Ecto neural progenitor cell (in vitro differentiated cells): ENCODE measurements around the gene TMEM123.
A peak's percentile ranks its signal among the peaks of the same experiment; 100 is the strongest.

Experiments used
- DNase-seq: peaks from one replicate; pipeline ENCODE4 v3.0.0-alpha.2; 2018; ENCODE audit warnings: low spot score

TMEM123 gene

GRCh38 chr11:102471474-102471873 is 18.9 kb upstream of the TMEM123 start:
- no peak for DNase-seq

DNA sequence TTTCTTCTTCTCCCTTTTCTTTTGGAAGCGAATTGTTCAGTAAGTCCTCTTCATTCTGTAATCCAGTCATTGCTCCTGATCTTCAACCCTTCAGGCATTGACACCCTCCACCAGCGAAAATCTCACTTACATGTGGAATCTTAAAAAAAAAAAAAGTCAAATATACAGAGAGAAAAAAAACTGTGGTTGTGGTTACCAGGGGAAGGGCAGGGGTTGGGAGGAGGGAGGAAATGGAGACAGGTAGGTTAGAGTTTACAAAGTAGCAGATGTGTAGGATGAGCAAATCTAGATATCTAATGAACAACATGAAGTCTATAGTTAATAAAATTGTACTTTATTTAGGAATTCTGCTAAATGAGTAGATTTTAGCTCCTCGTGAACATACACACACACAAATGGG is 17.7 kb upstream of the TMEM123 start:
- no peak for DNase-seq

DNA sequence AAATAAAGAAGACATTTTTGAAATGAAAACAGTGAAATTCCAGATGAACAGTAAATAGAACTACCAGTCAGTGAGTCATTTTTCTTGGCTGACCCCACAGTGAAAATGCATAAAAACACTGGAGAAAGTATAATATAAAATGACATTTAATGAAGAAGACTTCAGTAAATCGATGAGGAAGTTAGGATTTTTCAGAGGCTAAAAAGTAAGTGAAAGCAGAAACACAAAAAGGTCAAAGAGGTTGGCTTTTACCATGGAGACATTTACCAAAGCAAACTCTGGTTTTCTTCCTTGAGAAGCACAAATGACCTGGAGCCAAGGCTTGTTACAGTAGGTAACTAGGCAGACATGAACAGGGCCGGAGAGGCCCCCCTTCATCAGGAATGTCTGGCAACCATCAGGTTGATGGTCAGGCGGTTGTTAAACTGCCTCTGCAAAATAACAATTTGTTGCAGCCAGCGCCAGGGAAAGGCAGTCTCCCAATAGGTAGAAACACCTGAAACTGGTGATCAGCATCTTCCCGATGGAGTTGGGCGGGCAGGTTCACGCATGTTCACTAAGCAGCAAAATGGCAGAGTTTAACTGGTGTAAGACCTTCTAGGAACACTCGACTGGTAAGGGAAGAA is 16.7 kb upstream of the TMEM123 start:
- no peak for DNase-seq

- DNase-seq = no peak
Measured at GRCh38 chr11:102468616-102469195, 16.1 kb upstream of the TMEM123 start.

DNA sequence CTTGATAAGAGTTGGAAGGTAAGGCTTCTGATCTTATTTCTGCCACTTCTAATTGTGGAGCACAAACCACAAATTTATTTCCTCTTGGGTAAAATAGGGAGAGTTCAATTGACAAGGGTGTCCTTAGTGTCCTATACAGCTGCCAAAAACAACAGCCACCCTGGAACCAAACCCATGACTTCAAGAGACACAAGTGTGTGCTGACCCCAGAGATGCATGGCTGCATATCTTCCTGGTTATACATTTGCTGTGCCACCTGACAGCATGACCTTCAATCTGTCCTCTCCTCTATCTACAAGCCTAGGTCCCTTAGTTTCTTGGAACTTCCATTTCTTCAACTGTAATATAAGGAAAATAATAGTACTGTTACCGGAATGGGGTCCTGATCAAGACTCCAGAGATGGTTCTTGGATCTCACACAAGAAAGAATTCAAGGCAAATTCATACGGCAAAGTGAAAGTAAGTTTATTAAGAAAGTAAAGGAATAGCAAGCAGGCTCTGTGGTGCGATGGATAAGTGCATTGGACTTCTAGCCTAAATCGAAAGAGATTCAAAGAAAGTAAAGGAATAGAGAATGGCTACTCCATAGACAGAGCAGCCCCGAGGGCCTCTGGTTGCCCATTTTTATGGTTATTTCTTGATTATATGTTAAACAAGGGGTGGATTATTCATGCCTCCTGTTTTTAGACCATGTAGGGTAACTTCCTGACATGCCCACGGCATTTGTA is 15.5 kb upstream of the TMEM123 start:
- DNase-seq = no peak

GRCh38 chr11:102467080-102467708 is 14.6 kb upstream of the TMEM123 start:
- DNase-seq = no peak

DNA sequence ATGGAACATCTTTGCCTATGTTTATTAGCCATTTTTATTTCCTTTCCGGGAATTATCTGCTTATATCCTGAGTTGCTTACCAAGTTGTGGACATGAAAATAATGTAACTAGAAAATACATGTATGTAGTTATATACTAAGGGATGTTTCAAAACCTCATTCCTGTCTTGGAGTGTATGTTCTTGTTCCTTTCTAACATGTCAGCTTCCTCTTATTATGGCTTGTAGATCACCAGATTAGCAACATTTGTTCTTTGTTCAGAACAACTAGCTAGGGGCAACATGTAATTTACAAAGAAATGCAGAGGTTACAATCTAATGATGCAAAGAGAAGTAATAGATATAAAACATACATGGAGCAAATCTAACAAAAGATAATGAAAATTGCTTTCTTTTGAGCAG is 13.1 kb upstream of the TMEM123 start:
- DNase-seq = no peak

DNA sequence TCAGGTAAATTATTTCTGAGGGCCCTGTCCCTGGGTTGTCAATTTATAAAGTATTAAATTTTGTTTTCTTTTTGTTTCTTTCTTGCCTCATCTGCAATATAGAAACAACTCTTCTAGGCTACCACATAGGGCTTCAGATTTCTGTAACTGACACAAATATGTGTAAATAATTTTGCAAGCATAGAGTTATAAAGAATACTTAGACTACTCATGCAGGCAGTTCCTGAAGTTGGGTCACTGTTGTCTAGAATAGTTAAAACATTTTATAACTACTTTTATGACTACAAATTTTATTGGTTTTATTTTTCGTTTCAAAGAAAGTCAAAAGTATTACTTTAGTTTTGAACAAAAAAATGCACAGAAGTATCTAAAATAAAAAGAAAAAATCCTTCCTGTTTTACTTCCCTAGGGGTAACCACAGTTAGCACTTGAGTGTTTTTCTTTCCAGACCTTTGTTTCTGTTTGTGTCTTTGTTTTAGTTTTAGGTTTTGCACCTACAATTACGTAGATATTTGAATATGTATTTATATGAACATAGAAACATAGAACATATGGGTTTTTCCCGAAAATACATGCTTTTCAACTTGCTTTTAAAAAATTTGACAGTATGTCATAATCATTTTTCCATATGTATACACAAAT is 12.4 kb upstream of the TMEM123 start:
- no peak for DNase-seq

DNA sequence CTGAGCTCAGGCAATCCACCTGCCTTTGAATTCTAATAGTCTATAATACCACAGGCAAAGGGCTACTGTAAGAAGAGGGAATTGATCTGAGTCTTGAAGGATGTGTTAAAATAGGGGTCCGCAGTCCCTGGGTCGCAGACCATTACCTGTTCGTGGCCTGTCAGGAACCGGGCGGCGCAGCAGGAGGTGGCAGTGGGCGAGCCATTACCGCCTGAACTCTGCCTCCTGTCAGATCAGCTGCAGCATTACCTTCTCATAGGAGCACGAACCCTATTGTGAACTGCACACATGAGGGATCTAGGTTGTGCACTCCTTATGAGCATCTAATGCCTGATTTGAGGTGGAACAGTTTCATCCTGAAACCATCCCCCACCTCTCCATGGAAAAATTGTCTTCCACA is 11.5 kb upstream of the TMEM123 start:
- DNase-seq = no peak

DNA sequence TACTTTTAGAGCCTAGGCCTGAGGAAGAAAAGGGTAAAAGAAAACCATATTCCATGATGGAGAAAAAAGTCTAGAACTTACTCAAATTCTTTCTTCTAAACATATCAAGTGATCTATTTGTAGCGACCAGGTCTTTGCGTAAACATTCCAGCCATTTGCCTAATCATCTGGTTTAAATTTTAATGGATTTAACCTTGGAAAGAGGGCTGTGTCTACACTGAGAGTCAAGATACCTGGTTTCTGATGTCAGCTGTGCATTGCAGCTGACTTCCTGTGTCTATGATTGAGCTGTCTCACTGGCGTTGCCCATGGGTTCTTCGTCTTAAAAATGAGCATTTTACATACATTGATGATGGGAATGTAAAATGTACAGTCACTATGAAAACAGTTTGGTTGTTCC is 10.0 kb upstream of the TMEM123 start:
- DNase-seq = no peak

DNA sequence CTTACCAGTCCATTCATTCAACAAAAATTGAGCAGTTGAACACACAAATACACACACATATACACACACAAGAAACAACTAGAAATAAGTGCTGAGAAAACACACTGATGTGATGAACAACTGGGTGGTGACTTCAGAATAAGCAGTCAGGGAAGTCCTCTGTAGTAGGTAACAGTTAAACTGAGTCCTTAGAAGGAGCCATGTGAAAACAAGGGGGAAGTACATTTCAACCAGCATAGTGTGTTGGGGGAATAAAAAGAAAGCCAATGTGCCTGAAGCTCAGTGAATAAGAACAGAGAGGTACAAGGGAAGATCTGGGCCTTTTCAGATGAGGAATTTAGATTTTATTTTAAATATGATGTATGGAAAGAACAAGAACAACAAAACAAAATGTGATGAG is 6.8 kb upstream of the TMEM123 start:
- DNase-seq = no peak

DNA sequence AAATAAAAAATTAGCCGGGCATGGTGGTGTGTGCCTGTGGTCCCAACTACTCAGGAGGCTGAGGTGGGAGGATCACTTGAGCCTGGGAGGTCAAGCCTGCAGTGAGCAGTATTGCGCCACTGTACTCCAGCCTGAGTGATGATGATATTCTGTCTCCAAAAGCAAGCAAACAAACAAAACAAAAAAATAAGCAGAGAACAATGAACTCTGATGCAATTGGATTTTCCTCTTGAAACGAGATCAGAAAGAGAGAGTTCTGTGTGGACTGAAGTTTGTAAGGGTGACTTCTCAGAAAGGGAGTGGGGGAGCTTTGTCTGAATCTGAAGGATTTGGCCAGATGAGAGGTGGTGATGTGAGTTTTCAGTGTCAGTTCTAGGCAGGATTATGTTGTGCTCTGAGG is 6.0 kb upstream of the TMEM123 start:
- no peak for DNase-seq

DNA sequence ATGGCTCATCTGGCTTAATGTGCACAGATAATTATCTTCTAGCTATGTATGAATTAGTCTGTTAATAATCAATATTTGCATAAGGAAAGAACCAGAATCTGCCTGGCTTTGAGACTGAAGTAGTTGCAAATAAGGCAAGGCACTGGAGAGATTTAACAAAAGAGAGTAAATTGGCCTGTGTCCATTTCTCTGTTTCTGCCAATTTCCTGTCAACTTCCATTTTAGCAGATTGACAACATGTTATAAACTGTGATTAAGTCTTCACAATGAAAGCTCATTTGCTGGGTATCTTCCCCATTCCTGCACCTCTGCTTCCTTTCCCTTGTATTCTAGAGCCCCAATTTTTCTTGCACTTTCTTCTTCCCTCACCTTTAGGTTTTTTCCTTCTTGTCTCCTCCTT is 5.3 kb upstream of the TMEM123 start:
- no peak for DNase-seq

DNA sequence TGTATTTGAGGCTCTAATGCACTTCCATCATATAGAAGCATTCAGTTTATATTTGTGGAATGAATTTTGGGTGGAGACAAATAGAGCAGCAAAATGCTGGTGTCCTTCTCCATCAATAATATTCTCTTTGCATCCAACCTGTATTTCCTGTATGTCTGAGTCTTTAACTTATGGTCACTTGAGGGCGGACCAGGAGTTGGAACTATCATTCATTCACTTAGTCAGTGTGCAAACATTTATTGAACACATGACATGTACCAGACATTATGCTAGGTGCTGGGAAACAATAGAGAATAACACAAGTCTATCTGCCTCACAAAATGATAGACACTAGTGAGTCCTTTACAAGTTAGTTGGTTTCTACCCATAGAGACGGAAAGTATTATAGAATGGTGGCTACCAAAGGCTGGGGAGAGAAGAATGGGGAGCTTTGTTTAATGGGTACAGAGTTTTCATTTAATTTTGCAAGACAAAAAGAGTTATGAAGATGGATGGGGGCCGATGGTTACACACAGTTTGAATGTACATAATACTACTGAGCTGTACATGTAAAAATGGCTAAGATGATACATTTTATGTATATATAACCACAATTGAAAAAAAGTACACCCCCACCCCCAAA is 4.6 kb upstream of the TMEM123 start:
- no peak for DNase-seq

DNA sequence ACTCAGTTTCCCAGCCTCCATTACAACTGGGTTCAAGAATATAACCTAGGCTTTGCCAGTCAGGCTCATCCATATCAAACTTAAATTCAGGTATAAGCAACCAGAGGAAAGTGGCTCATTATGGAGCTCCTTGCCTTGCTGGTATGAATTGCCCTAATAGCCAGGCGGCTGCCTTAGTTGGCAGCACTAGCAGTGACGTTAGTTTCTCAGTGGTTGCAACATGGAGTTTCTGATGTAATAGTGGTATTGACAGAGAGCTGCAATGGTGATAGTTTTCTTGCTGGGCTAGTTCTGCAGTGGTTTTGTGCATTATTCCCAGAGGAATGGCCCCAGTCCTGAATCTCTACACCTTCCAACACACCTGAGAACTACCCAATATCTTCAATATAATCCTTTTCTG is 3.8 kb upstream of the TMEM123 start:
- DNase-seq = no peak

DNA sequence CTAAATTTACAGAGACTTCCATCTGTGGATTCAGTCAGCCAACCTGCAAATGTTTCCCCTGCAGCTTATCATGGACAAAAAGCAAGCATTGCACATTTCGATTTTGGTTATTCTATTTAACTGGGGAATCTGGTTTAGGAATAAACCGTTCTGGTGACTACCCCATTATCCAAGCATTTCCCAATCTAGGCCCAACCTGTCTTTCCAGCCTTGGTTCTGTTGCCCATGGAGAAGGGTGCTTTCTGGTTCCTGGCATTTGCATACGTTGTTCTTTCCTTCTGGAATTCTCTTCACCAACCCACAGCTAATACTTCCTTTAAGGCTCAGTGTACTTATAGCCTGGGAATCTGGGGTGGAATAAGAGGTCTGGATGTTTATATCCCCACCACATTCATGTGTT is 1.4 kb upstream of the TMEM123 start:
- DNase-seq = no peak

- DNase-seq = peak; percentile 58
Measured at GRCh38 chr11:102453302-102453695, 734 bp upstream of the TMEM123 start.

- peak; percentile 69 for DNase-seq
Measured at GRCh38 chr11:102451681-102452460, 694 bp downstream of the TMEM123 start.

- no peak for DNase-seq
Measured at GRCh38 chr11:102451041-102451680, 1.4 kb downstream of the TMEM123 start.

- DNase-seq = no peak
Measured at GRCh38 chr11:102449651-102450570, 2.7 kb downstream of the TMEM123 start.
